Right lobe of liver (tissue), 4 donors: ENCODE measurements around the gene TMEM200A.

Experiments
- CTCF ChIP-seq, 4 donors: fragments of 200-600 bp in 3 of 4; fragments of 450-650 bp in 1 of 4; IDR thresholded peaks; one replicate each; pipeline versions ENCODE4 v1.5.1 to v1.8.0; 2016 to 2022; ENCODE audit warnings: antibody characterized with exemption in 4 of 4, mild to moderate bottlenecking in 2 of 4
- POLR2A ChIP-seq: fragments of 450-650 bp; IDR thresholded peaks from one replicate; pipeline ENCODE4 v1.6.1; 2017; ENCODE audit warnings: antibody characterized with exemption, mild to moderate bottlenecking
- donor health status: DM: no; HTN: no; CAD: no.
- donor health status: DM: no; HTN: no; CAD: no.
- donor health status: DM: no; HTN: yes; CAD: no.

DNA sequence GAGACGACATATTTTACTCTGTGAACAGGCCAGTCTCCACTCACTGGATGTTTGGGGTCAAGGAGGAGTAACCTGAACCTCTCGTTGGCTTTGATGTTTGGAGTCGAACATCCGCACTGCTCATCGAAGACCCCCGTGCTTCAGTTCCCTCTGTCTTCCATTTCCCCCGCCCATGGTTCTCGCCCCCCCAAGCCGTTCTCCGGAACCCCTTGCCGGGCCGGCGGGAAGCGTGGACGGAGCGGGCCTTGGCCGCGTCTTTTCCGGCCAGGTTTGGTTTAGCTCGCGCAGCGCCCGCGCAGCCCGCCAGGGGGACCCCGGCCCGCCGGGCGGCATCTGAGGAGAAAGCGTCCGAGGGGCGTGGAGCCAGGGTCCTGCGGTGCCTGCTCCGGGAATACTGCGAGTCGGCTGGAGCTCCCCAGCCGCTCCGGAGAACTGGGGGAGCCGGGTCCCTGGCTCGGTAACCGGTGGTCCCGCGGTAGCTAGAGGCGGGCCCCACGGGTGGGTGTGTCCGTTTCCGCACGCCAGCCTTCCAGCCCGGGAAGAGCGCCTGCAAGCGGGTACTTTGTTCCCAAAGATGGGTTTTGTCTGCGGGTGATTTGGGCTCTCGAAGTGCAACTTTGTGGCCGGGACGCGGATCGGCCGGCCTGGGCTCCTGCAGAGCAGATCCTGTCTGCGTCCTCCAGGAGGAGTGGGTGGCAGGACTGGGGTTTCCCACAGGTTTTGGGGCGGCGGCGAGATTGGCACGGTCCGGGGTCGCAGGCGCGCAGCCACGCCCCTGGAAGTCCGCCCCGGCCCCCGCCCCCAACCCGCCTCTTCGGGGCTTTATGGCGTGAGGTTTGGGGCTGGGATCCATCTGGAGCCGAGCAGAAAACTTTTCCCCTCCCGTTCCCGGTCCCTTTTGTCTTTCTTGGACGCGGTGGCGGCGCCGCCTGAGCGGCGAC is at the start of gene TMEM200A:
- peak; percentile 18 to 43 (median 38) for TF ChIP-seq CTCF (IDR thresholded peaks at IDR 0.05)
- TF ChIP-seq POLR2A, result no peak
